Caco-2 (cell line): ENCODE measurements around the gene CST11. TPM values are rescaled to one million over a fixed set of nuclear protein-coding genes. Genes with fewer than 3 reads are reported as not detected.

Experiments used
- BruUV-seq: library from RNA; stranded (reverse); fragments of 400-500 nt; replicated peaks from 2 replicates; lab custom pipeline; 2021; lab: Mats Ljungman, UMichigan
- CTCF ChIA-PET: fragments of 300-600 bp; sonication (Branson Sonifier 250); formaldehyde crosslinking; loops from one replicate; lab custom pipeline; 2022; ENCODE audit warnings: antibody characterized with exemption; lab: Charles Lee
- POLR2A ChIA-PET: fragments of 300-600 bp; sonication (Branson Sonifier 250); formaldehyde crosslinking; loops from one replicate; lab custom pipeline; 2022; ENCODE audit warnings: antibody characterized with exemption; lab: Charles Lee
- DNase-seq, 2 experiments: peaks; one replicate each; pipeline versions ENCODE4 v3.0.0 to v3.0.0-alpha.2; 2020 to 2022
- H3K27me3 ChIP-seq: replicated peaks from 2 replicates; pipeline ENCODE4 v1.6.0; 2011; ENCODE audit warnings: low read length; ENCODE audit not compliant: control insufficient read depth, insufficient read depth
- H3K36me3 ChIP-seq: 2 replicates; pipeline ENCODE4 v1.5.1; 2011; ENCODE audit warnings: low read length; ENCODE audit not compliant: control insufficient read depth, insufficient read depth
- H3K4me1 ChIP-seq: fragments of 250-450 bp; sonication (Bioruptor Pico); 2 replicates; pipeline ENCODE4 v1.5.1; 2020; ENCODE audit warnings: mild to moderate bottlenecking
- H3K4me3 ChIP-seq: 2 replicates; pipeline ENCODE4 v1.5.1; 2011; ENCODE audit warnings: low read depth, mild to moderate bottlenecking, control low read depth, low read length
- H3K9me3 ChIP-seq: fragments of 250-450 bp; sonication (Bioruptor Pico); 2 replicates; pipeline ENCODE4 v1.5.1; 2020; ENCODE audit warnings: mild to moderate bottlenecking, moderate library complexity
- H3K27ac Mint-ChIP-seq: one replicate; pipeline ENCODE4 v1.8.0; 2022; ENCODE audit warnings: mixed read lengths; ENCODE audit not compliant: unreplicated experiment
- H3K27me3 Mint-ChIP-seq: one replicate; pipeline ENCODE4 v1.8.0; 2022; ENCODE audit warnings: mixed read lengths; ENCODE audit not compliant: insufficient read depth, unreplicated experiment
- H3K36me3 Mint-ChIP-seq: one replicate; pipeline ENCODE4 v1.8.0; 2022; ENCODE audit warnings: mild to moderate bottlenecking, mixed read lengths; ENCODE audit not compliant: insufficient read depth, unreplicated experiment
- H3K4me1 Mint-ChIP-seq: one replicate; pipeline ENCODE4 v1.8.0; 2022; ENCODE audit warnings: low read depth, mixed read lengths; ENCODE audit not compliant: unreplicated experiment
- H3K4me3 Mint-ChIP-seq: one replicate; pipeline ENCODE4 v1.8.0; 2022; ENCODE audit warnings: mild to moderate bottlenecking, moderate library complexity, mixed read lengths; ENCODE audit not compliant: unreplicated experiment
- H3K9me3 Mint-ChIP-seq: one replicate; pipeline ENCODE4 v1.8.0; 2022; ENCODE audit warnings: mixed read lengths; ENCODE audit not compliant: unreplicated experiment
- intact Hi-C: fragments of 100-400 bp; cut with micrococcal nuclease; formaldehyde crosslinking; loops from one replicate; pipeline ENCODE4 v1.10.0; 2022; ENCODE audit not compliant: unreplicated experiment
- total RNA-seq: library from RNA; stranded (reverse); gene quantifications from 2 replicates; pipeline ENCODE4 v1.2.3, GENCODE V29; 2022
- TF ChIP-seq, protein P1 (sequence below), 2 experiments: fragments of 200-600 bp in 1 of 2; IDR thresholded peaks; 1 replicate in 1 of 2; 2 replicates in 1 of 2; pipeline versions ENCODE4 v1.5.1 to v1.8.0; 2011 to 2022; ENCODE audit warnings: antibody characterized with exemption in 1 of 2, control low read depth in 1 of 2, inconsistent platforms in 1 of 2, low read depth in 1 of 2, low read length in 1 of 2, mild to moderate bottlenecking in 1 of 2, moderate library complexity in 1 of 2; ENCODE audit not compliant: insufficient read depth in 1 of 2, severe bottlenecking in 1 of 2, unreplicated experiment in 1 of 2

The CST11 gene
- total RNA-seq, 1 experiment from 2014 or later = not detected

GRCh38 chr20:23412026-23412425 is 40.6 kb downstream of the CST11 start:
- no peaks in the 10 kb centered on the region for H3K36me3 ChIP-seq
- CTCF ChIA-PET = no interaction called here
- no peak overlapping the region for H3K4me3 ChIP-seq
- peaks cover 5% of the 10 kb centered on the region for H3K4me1 Mint-ChIP-seq
- no peaks in the 10 kb centered on the region for H3K9me3 Mint-ChIP-seq
- POLR2A ChIA-PET = no interaction called here
- DNase-seq = peak in 1 of 2 experiments; percentile 31
- no TSS peak for BruUV-seq
- no peaks in the 10 kb centered on the region for H3K9me3 ChIP-seq
- H3K27ac Mint-ChIP-seq = peak overlapping the region; percentile 10
- no peaks in the 10 kb centered on the region for H3K27me3 Mint-ChIP-seq
- no peaks in the 10 kb centered on the region for H3K27me3 ChIP-seq
- peaks cover 6% of the 10 kb centered on the region; the same call in 1 of the 2 replicates for H3K4me1 ChIP-seq
- no peaks in the 10 kb centered on the region for H3K36me3 Mint-ChIP-seq
- no peak overlapping the region for H3K4me3 Mint-ChIP-seq
- TF ChIP-seq, protein P1, sequence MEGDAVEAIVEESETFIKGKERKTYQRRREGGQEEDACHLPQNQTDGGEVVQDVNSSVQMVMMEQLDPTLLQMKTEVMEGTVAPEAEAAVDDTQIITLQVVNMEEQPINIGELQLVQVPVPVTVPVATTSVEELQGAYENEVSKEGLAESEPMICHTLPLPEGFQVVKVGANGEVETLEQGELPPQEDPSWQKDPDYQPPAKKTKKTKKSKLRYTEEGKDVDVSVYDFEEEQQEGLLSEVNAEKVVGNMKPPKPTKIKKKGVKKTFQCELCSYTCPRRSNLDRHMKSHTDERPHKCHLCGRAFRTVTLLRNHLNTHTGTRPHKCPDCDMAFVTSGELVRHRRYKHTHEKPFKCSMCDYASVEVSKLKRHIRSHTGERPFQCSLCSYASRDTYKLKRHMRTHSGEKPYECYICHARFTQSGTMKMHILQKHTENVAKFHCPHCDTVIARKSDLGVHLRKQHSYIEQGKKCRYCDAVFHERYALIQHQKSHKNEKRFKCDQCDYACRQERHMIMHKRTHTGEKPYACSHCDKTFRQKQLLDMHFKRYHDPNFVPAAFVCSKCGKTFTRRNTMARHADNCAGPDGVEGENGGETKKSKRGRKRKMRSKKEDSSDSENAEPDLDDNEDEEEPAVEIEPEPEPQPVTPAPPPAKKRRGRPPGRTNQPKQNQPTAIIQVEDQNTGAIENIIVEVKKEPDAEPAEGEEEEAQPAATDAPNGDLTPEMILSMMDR (IDR thresholded peaks at IDR 0.05; ENCODE audit: insufficient read depth in 1 of 2, low read depth in 1 of 2, low read length in 1 of 2, severe bottlenecking in 1 of 2, unreplicated experiment in 1 of 2) = no peak
- intact Hi-C loops = no loop called here

- TF ChIP-seq, protein P1 (IDR thresholded peaks at IDR 0.05; ENCODE audit: insufficient read depth in 1 of 2, low read depth in 1 of 2, low read length in 1 of 2, severe bottlenecking in 1 of 2, unreplicated experiment in 1 of 2) = no peak
- Mint-ChIP-seq H3K27me3 (no peaks in the 10 kb centered on the region), H3K4me3 (no peak overlapping the region), H3K4me1 (peaks cover 5% of the 10 kb centered on the region), H3K9me3 (no peaks in the 10 kb centered on the region), H3K27ac (peak overlapping the region; percentile 10), H3K36me3 (no peaks in the 10 kb centered on the region)
- Histone ChIP-seq H3K36me3 (no peaks in the 10 kb centered on the region), H3K4me1 (peaks cover 6% of the 10 kb centered on the region; the same call in 1 of the 2 replicates), H3K9me3 (no peaks in the 10 kb centered on the region), H3K4me3 (no peak overlapping the region), H3K27me3 (no peaks in the 10 kb centered on the region)
- no peak for DNase-seq
- intact Hi-C loops = no loop called here
- CTCF ChIA-PET = no interaction called here
- POLR2A ChIA-PET = no interaction called here
- BruUV-seq = no TSS peak
Observed at GRCh38 chr20:23410916-23411695, 41.6 kb downstream of the CST11 start.

DNA sequence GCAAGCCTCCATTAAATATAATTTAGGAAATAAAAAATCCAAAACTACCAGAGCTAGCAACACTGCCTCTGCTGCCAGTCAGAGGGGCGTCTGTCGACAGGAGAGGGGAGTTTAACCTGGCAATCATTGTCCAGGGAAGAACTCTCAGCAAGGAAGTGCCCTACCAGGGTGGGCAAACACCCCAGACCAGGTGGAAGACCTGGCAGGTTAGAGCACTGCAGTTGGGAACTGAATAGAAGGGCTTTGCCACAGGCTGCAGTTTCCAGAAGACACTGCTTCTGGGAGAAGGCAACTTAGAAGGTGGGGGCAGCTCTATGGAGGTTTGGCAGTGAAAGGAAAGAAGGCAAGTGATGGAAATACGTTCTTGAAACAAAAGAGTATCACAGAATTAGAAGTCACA is 42.9 kb downstream of the CST11 start:
- Mint-ChIP-seq H3K4me1 (peaks cover 5% of the 10 kb centered on the region), H3K9me3 (no peaks in the 10 kb centered on the region), H3K27me3 (no peaks in the 10 kb centered on the region), H3K36me3 (no peaks in the 10 kb centered on the region), H3K27ac (no peak overlapping the region), H3K4me3 (no peak overlapping the region)
- POLR2A ChIA-PET = no interaction called here
- intact Hi-C loops = no loop called here
- Histone ChIP-seq H3K36me3 (no peaks in the 10 kb centered on the region), H3K4me3 (no peak overlapping the region), H3K9me3 (no peaks in the 10 kb centered on the region), H3K27me3 (no peaks in the 10 kb centered on the region), H3K4me1 (peaks cover 6% of the 10 kb centered on the region; the same call in 1 of the 2 replicates)
- no TSS peak for BruUV-seq
- no peak for DNase-seq
- CTCF ChIA-PET = interaction anchor here (0.6 kb wide), 1 partner anchor 37 kb away, joined by 3 read pairs; no protein-coding TSS in a partner anchor
- TF ChIP-seq, protein P1 (IDR thresholded peaks at IDR 0.05; ENCODE audit: insufficient read depth in 1 of 2, low read depth in 1 of 2, low read length in 1 of 2, severe bottlenecking in 1 of 2, unreplicated experiment in 1 of 2) = no peak
